Left lung (tissue), 10 donors: ENCODE results near the gene WDR70. TPM values are rescaled to one million over a fixed set of nuclear protein-coding genes. Genes with fewer than 3 reads are reported as not detected.
"Not testable (repeated sequence)": the region's sequence is repeated elsewhere in the genome, so short reads cannot be mapped to it uniquely, and the experiment has no call there.

Experiments used
- ATAC-seq: fragments of 200-7000 bp; cut with Tn5 transposase; one replicate; pipeline ENCODE4 v1.9.1; 2020; ENCODE audit warnings: moderate library complexity
- DNase-seq, 4 donors: peaks; one replicate each; pipeline ENCODE4 v3.0.0-alpha.2; 2013 to 2020
- H3K27ac ChIP-seq, 2 donors: fragments of 200-600 bp; sonication (generic) in 1 of 2; one replicate each; pipeline versions ENCODE4 v1.5.0 to v1.8.0; 2020 to 2021
- H3K27me3 ChIP-seq, 2 donors: fragments of 200-600 bp; sonication (generic) in 1 of 2; one replicate each; pipeline versions ENCODE4 v1.5.0 to v1.8.0; 2020 to 2021
- H3K36me3 ChIP-seq, 2 donors: fragments of 200-600 bp; sonication (generic) in 1 of 2; one replicate each; pipeline versions ENCODE4 v1.5.0 to v1.8.0; 2020 to 2021
- H3K4me1 ChIP-seq, 2 donors: fragments of 200-600 bp; one replicate each; pipeline ENCODE4 v1.8.0; 2021
- H3K4me3 ChIP-seq, 2 donors: fragments of 200-600 bp; sonication (generic) in 1 of 2; one replicate each; pipeline versions ENCODE4 v1.5.0 to v1.8.0; 2020 to 2021; ENCODE audit warnings: mild to moderate bottlenecking in 1 of 2
- H3K9me3 ChIP-seq, 2 donors: fragments of 200-600 bp; sonication (generic) in 1 of 2; one replicate each; pipeline versions ENCODE4 v1.5.0 to v1.8.0; 2020 to 2021
- CTCF ChIP-seq, 2 donors: fragments of 200-600 bp; sonication (generic) in 1 of 2; IDR thresholded peaks; one replicate each; pipeline versions ENCODE4 v1.5.0 to v1.8.0; 2021; ENCODE audit warnings: antibody characterized with exemption in 2 of 2
- intact Hi-C, 2 donors: fragments of 100-400 bp; cut with DNase I; formaldehyde crosslinking; loops; one replicate each; pipeline versions ENCODE4 v1.11.2 to v1.14.2; 2022
- polyA plus RNA-seq, 6 donors: library from polyadenylated mRNA; unstranded; fragments of 120-200 nt; gene quantifications; one replicate each; pipeline ENCODE4 v1.2.1, GENCODE V29; 2013; ENCODE audit not compliant: insufficient read length in 6 of 6
- total RNA-seq, 2 donors: library from RNA; stranded (reverse); fragmentation: NEBNext Ultra II Directional; extraction: Animal tissue kit (Norgen Biotek cat#: 25700); gene quantifications; one replicate each; pipeline ENCODE4 v1.2.1, GENCODE V29; 2021
- donor health status: DM: no; HTN: yes; CAD: no.
- donor health status: DM: no; HTN: no; CAD: no.

The WDR70 gene
- total and polyA plus RNA-seq, 8 donors = 21.9 to 59.2 (median 47.5) TPM

GRCh38 chr5:37370864-37371726 lies 8.0 kb upstream of the WDR70 start, which contains the start of gene NUP155:
Gene NUP155 (minus strand): TSS chr5:37371106. CDS start chr5:37370977, 129 bp downstream.
- no peaks in the 10 kb centered on the region for H3K9me3 ChIP-seq
- ATAC-seq (peak; percentile 97), DNase-seq (peak; percentile 92 to 97 (median 96))
- no peak for TF ChIP-seq CTCF (IDR thresholded peaks at IDR 0.05)
- H3K27ac ChIP-seq = peak within 1 kb of the TSS; percentile 75 to 78
- no peaks in the 10 kb centered on the region for H3K36me3 ChIP-seq
- H3K4me1 ChIP-seq = peaks cover 17 to 35% of the 10 kb centered on the region in 2 donors
- H3K27me3 ChIP-seq = no peaks in the 10 kb centered on the region
- intact Hi-C loops = no loop called here
- peak within 1 kb of the TSS; percentile 89 to 95 for H3K4me3 ChIP-seq

- intact Hi-C loops = no loop called here
- no peaks in the 10 kb centered on the region for H3K36me3 ChIP-seq
- no peak for TF ChIP-seq CTCF (IDR thresholded peaks at IDR 0.05)
- no peak overlapping the region for H3K4me3 ChIP-seq
- H3K27ac ChIP-seq = no peak overlapping the region
- DNase-seq (no peak), ATAC-seq (no peak)
- no peaks in the 10 kb centered on the region for H3K9me3 ChIP-seq
- peaks cover 3 to 18% of the 10 kb centered on the region in 2 donors for H3K4me1 ChIP-seq
- H3K27me3 ChIP-seq = no peaks in the 10 kb centered on the region
Measured at GRCh38 chr5:37375091-37375490, 4.0 kb upstream of the WDR70 start.

- ATAC-seq, intact Hi-C loops: not testable (repeated sequence)
Measured at GRCh38 chr5:37378066-37378465, 1.1 kb upstream of the WDR70 start.

GRCh38 chr5:37391591-37391990 lies 12.5 kb downstream of the WDR70 start:
- peaks cover 0 to 4% of the 10 kb centered on the region in 2 donors for H3K4me1 ChIP-seq
- ATAC-seq (no peak), DNase-seq (no peak)
- intact Hi-C loops = no loop called here
- no peaks in the 10 kb centered on the region for H3K27me3 ChIP-seq
- H3K27ac ChIP-seq = no peak overlapping the region
- H3K36me3 ChIP-seq = peaks cover 0 to 38% of the 10 kb centered on the region in 2 donors
- no peaks in the 10 kb centered on the region for H3K9me3 ChIP-seq
- no peak for TF ChIP-seq CTCF (IDR thresholded peaks at IDR 0.05)
- H3K4me3 ChIP-seq = no peak overlapping the region

More at GRCh38 chr5:37378066-37378465, 1.1 kb upstream of the WDR70 start:
- H3K9me3 ChIP-seq, H3K27ac ChIP-seq, H3K27me3 ChIP-seq, DNase-seq, H3K4me3 ChIP-seq: not testable (repeated sequence)
- peaks cover 2 to 16% of the 10 kb centered on the region in 2 donors for H3K36me3 ChIP-seq
- peaks cover 0 to 17% of the 10 kb centered on the region in 2 donors for H3K4me1 ChIP-seq

GRCh38 chr5:37396352-37396751 lies 17.2 kb downstream of the WDR70 start:
- TF ChIP-seq CTCF (IDR thresholded peaks at IDR 0.05) = no peak
- Histone ChIP-seq H3K27ac (peak overlapping the region in 1 of 2 donors; percentile 46), H3K9me3 (no peaks in the 10 kb centered on the region), H3K27me3 (no peaks in the 10 kb centered on the region), H3K4me1 (peaks cover 0 to 8% of the 10 kb centered on the region in 2 donors), H3K36me3 (peaks cover 0 to 85% of the 10 kb centered on the region in 2 donors), H3K4me3 (no peak overlapping the region)
- DNase-seq (no peak), ATAC-seq (no peak)
- intact Hi-C loops = no loop called here
